EL (cell line): ENCODE data around the gene ETV1.
A peak's percentile ranks its signal among the peaks of the same experiment; 100 is the strongest.

Experiments
- DNase-seq: peaks from one replicate; pipeline ENCODE4 v3.0.0-alpha.2; 2016

Gene ETV1

DNA sequence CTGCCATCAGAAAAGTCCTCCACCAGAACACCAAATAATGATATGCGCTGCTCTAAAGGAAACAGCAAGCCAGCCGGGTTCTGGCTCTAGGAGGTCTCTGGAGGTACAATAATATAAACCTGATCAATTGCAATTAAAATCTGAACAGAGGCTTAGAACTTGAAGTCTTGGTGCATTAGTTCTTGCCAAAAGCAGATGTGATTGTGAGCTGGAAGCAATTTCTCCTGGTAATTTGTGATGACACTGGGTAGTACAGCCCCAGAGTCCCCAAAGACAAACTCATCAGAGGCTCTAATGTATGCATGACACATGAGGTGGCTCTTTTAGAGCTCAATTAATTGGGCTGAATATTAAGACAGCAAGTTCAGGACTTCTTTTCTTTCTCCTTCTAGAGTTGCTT, 3.3 kb downstream of the ETV1 start:
- no peak for DNase-seq

DNA sequence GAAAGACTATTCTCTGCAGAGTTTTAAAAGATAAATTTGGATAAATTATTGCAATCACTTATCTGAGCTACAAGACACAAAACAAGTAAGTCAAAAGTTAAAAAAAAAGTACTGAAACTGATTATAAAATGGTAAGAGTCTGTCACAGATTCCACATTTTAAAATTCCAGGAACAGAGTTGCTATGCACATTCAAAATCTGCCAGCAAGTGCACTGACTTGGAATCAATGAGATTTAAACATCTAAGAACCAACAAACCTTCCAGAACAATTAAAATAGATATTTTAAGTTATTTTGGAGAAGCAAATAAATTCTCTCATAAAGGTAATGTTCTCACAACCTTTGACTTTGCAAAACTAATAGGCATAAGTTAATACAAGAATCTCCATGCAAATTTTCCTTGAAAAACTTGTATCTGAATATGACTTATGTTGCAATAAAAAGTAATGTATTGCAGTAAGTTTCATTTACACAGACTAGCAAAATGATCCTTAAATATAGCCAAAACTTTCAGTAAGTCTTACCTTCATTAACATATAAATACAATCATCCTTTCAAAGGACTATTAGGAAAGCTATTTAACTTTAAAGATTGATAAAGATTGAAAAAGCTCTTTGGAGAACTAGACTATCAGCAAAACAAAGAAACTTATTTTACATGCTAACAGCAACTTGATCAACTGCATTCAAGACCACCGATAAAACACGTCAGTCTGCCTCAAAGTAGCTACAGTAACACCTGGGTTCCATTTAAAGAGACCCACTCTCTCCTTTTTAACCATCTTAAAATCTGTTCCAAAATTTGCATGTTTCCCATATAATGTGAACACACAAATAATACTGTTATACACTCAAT, 4.4 kb downstream of the ETV1 start:
- DNase-seq, result no peak

DNA sequence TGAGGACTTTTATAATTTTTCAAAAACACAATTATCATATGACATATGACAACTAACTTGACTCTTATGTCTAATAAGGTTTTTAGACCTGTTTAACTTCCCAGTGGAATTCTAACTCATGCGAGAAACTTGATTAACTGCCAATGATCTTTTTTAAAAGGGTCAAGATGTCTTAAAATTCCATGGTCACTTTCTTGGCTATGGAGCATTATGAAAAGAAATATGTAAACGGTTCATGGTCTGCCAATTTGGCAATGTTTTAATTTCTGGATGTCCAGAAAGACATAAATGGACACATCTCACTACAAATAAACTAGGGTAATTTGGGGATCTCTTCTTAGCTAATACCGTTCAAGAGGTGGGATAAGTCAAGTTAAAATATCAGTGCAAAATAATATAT, 5.4 kb downstream of the ETV1 start:
- no peak for DNase-seq

DNA sequence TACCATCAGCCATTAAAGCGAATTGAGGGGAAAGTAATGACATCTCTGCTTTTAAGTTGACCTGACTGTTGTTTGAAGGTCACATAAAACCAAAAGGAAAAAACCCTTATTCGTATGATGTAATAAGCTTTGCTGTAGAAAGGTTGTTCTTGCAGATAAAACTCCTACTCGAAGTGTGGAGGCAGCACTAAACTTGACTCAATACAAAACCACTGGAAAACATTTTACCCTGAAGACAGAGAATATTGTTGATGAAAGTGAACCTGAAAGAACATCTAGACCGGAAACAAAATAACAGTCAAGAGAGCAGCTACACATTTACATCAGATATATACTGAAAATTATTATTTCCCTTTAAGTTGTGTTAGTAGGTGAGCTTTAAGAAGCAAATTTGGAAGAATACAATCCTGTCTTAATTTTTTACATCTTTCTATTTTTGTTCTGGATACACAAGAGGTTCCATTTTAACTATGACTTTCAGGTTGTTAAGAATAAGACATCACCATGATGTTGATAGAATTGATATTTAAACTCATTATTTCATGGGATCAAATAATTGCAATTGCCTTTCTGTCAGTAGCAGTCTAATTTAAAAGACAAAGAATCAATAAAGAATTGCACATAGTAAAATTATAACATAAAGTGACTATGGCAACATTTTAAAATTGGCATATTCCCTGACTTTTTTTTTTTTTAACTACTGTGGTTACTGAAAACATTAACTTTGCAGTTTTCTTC, 6.4 kb downstream of the ETV1 start:
- no peak for DNase-seq

DNA sequence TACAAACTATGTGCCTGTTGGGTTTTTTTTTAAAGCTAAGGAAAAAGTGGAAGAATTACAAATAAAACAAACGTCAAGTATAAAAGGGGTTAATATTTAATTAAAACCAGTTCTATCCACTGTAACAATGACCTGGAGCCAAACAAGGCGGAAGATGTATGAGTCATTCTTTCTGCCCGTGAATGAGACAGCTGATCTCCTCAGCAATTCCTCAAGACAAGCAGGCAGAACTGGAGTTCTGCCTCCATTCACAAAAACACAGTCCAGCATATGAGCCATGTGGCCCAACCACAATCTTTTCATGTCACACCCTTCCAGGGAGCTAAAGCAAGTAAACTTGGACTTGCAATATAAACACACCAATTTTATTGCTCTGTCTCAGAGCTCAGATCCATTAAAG, 8.4 kb downstream of the ETV1 start:
- DNase-seq, result peak; percentile 87

DNA sequence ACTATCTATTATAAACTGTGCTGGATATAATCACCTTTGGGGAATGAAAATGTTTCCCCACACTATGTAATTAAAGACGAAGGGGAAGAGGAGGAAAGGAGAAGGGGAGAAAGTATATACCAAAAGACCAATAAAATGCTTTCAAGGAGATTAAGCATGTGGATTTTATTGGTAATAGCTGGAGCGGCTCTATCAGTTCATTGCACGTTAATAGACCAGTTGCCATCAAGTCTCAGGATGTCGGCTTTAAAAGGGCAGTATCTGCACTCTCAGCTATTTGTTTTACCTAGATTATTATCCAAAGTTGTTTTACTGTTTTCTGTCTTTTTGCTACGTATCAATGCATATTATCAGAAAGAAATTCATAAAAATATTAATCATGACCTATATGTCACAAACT, 9.0 kb downstream of the ETV1 start:
- DNase-seq, result no peak

DNA sequence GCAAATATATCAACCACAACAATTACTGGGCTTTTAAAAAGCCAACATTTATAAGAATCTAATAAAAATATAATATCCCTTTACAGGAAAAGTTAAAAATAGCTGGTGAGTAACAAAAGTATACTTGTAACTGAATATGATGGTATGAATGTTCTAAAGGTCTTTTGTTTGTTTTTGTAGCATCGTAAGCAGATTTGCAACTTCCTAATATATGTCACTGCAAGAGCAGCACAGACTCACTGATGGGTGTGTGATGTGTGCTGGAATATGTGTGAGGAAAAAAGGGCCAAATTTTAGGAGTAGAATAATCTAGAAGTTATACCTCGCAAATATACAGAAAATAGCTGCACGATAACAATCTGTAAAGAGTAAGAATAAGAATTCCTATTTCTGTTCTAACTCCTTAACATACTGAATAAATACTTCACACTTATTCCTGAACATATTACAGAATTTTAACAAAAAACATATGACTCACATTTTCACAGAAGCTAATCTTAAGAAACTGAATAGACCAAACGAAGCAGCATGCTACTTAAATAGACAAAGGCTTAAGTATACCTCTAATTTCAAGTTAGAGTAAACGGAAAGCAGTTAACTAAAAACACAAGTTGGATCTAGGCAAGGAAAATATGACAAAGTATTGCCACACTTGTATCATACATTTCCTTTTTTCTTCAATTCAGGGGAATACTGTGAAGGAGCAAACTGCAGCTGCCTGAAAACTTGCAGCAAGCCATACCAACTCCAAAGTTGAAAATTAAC, 9.6 kb downstream of the ETV1 start:
- peak; percentile 3 for DNase-seq

DNA sequence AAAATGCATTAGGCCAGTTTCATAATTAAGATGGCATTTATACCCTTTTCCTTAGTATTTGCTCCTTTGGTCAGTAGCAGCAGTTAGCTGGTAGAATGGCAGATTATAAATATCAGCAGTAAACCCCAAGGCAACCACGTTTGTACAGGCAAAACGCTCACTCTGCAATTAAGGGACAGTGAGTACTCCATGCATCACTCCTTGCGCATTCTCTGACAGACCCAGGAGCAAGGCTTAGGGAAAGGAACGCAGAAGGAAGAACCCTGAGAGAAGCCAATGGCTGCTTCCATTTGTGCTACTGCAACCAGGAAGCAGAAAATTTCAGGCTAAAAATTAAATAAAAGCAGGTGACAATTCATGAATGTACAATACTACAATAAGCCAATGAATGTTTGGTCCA, 12.9 kb downstream of the ETV1 start:
- DNase-seq, result no peak

DNA sequence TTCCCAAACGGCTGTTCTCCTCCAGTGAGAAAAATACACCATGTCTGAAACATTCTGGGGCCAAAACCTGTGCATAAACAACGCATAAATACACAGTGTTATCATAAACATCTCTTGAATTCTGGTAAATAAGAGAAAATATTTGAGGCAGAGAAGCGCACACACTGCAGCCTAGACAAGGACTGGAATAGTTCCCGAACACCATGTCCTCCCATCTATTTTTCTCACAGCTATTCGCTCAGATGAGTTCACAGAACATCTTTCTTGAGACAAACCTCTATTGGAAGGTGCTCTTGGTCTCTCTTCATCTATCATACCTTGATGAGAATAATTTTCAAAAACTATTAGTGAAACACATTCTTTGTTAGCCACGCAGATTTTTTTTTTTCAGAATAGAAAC, 24.4 kb downstream of the ETV1 start:
- DNase-seq, result no peak

DNA sequence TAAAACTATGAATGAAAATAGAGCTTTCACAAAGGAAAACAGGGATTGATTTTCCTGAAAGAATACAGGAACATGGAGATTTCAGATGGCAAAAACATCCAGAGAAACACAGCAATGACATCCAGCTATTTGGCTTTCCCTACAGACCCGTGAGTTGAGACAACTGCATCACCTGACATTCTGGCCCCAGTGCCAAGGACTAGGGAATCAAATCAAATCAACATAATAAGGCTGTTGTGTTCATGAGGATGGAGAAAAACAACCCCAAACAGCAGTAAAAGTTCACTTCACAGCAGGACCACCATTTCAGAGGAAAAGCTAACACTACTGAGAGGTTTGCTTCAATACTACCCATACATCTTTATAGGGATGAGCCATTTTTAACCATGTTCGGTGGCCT, 25.5 kb downstream of the ETV1 start:
- no peak for DNase-seq

DNA sequence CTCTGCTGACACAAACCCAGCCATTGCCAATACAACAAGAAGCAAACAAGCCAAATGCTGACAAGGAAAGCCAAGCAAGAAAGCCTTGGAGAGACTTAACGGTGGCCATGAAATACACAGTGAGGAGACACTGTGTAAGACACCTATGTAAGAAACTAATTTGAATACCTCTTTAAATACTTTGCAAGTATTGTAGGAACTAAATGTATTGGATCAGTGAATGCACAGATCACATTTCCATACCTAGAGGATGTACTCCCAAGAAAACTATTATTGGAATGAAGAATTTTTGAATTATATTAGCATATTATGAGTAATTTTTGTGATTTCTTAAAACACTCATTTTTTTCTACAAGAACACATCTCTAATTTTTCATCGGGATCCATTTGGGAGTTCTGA, 34.0 kb downstream of the ETV1 start:
- no peak for DNase-seq

DNA sequence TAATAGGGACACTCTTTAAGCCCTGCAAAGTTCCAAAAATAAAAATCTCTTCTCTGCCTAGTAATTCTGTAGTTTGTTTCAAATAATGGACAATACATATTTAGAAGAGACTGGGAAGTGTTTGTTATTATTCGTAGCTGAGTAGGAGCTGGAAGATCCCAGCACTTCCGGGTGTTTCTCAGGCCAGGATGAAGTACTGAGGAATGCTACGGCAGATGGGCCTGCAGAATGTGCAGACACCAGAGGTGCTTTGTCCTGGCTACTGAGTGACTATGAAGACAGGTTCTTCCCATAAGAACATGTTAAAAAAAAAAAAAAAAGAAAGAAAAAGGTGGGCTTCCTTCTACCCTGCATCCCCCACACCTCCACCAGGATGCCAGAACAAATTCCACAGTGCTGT, 36.1 kb downstream of the ETV1 start:
- DNase-seq, result no peak

DNA sequence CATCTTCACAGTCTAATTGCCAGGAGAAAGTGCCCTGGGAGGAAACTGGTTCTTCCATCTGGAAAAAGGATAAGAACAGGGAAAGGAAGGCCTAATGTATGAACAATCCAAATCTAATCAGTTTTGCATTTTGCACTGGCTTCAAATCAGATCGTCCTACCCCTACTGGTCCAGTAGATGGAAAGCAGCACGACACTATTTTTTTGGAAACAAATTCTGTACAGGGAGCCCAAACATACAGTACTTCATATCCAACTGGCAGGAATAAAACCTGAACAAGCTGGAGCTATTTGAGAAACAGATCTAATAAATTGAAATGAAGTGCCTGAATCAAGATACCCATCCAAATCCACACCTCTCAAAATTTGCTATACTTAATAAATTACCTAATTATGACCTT, 36.5 kb downstream of the ETV1 start:
- no peak for DNase-seq

DNA sequence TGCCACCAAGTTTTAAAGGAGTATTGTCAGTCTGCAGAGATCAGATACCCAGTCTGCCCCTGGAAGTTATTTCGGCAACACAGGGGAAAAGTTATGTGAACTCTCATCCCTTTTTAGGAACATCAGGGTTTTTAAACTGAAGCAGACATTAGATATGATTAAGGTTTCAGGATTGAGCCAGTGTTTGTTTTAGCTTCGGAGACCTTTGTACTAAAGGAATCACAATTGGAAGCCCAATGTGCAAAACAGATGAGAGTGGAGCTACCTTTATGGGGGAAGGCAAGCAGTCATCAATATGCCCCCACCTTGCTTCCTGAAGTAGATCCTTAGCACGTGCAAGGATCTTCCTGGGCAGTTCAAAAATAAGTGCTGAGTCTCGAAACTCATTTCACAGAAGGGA, 39.5 kb downstream of the ETV1 start:
- no peak for DNase-seq

DNA sequence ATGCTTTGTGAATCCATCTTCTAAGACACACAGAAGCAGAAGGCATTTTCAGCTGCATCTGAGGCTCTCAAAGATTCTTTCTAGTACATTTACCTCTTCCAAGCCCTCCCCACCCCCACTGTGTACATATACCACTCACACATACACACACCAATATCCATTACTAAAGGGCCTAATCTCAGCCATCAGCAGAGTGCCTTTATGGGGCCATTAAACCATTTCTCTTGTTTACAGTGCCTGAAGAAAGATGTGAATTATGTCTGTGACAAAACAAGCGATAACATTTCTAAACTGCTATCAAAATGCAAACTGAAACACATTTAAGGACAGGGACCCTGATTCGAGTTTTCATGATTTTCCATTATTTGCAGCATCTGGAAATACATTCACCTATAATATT, 40.0 kb downstream of the ETV1 start:
- no peak for DNase-seq

DNA sequence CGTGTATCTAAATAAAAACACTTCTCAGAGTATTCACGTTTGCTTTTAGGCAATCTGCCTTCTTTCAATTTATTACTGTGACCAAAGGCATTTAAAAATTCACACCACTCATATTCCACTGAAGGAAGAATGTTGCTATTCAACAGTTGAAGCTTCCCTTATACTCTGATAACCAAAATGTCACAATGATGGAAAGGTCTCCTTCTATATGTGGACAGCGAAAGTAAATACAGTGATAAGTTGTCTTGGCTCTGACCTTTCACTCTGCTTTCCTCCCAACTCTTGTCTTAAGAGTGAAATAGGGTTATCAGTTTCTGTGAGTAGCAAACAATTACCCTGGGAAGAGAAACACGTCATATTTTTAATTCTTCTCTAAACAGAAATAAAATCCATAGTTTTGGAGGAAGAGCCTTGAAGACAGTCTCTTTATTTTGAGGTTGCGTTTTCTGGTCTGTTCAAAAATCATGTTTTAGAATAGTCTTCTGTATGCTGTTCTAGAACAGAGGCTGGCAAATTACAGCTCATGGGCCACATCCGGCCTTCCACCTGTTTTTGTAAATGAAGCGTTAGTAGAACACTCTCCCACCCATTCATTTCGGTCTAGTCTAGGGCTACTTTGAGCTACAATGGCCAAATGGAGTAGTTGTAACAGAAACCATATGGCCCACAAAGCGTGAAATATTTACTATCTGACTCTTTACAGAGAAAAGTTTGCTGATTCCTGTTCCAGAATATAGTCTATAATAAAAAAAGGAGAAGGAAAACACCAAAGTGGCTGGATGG, 41.3 kb downstream of the ETV1 start:
- no peak for DNase-seq

DNA sequence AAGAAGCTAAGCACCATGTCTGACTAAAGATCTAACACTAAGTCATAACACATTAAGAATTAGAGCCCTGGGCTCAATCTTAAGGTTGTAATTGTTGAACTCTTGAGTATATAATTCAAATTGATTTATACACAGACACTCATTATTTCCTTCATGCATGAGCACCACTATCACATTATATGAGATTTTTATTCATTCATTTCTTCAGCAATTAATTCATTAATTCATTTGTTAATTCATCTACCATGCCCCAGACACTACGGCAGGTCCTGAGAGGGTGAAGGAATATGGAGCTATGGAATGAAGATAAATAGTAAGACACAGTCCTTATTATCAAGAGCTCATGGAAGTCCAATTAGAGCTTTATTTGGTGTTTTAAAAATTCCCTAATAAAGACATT, 41.9 kb downstream of the ETV1 start:
- no peak for DNase-seq

DNA sequence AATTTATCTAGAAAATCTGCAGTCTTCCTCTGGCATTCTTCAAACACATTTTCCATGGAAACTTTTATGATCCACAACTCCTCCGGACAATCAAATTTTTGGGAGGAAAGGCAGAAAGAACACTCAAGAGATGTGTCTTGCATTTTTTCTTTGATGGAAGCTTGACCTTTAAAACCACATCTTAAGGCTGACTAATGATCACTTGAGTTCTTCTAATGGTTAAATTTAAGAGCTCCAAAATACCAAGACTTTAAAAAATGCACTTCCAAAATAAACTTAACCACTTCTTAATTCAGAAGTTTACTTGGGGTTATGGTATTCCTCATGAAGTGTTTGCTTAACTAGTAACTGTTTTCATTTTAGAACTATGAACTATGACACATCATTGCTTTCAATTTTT, 43.3 kb downstream of the ETV1 start:
- peak; percentile 34 for DNase-seq

DNA sequence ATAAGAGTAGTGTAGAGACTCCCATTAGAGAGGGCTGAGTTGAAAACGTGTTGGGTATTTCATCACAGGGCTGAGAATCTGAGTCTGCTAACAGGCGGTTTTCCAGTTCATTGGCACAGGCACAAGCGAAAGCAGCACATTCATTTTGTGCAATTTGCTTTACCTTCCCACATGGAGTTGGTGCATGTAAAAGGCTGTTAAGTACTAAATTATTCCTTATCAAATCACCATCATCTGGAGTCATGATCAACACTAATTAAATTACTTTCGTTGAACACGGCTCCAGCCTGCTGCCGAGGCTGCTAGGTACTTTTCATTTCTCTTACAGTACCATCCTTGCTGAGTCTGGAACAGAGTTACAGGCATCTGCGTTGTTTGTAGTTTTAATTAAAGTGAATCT, 43.8 kb downstream of the ETV1 start:
- no peak for DNase-seq

DNA sequence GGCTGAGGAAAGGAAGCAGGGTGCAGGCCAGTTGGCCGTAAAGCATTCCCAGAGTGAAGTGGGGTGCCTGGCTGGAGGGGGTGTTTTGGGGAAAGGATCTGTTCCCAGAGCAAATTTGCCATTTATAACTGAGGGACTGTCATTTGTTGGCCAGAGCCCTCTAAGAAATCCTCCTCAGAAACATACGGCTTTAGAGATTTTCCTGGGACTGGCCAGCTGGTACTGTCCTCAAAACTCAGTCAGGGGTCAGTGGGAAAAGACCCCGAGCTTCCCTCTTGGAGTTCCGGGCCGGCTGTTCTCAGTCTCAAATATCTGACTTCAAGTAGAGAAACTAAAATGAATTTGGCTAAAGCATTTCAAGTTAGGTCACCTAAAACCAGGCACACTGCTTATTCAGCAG, 55.9 kb downstream of the ETV1 start:
- DNase-seq, result no peak

DNA sequence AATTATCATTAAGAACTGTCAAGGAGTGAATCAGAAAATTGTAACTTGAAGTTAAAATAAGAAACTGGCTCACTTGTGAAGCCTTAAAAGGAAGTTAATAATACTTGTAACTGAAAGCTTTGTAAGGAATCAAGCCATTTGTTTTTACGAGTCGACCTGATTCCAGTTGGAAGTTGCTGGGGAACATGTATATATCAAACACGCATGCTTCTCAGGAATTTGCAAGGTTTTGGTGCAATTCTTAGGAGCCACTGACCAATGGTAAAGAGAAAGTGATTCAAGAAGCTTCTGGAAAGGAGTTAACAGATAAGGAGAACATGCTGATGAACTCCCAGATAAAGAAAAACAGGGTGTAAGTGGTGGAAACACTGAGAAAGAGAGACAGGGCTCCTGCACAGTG, 56.4 kb downstream of the ETV1 start:
- DNase-seq, result no peak

DNA sequence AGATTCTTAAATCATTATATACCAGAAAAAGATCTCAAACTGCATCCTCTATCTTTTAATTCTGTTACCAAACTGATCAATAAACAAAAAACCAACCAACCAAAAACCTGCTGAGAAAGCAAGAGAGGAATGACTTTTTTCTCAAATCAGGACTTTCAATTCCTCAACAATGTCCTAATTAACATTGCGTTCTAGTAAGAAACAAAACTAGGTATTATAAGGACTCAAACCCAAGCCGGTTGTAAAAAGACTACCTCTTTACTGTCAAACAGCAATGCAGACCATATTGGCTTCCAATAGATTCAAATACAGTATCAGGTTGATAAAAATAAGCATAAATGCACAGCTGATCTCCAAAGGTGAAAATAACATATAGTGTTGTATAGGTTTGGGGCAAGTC, 57.3 kb downstream of the ETV1 start:
- DNase-seq, result no peak

DNA sequence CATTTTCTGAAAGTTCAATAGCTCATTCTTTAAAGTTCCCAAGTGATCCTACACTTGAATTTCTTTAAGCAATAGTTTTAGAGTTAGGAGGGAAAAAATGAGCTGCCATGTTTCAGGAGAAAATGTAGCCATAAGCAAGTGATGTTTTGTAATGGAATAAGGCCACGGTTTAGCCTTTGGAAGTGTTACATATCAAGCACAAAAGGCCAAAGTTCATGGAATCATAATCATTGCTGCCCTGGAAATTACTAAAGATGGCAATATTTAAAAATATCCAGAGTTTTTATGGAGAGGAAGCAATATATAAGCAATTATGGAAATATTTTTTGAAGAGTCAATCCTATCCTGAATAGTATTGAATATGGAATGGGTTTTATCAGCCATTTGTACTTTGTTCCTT, 68.4 kb downstream of the ETV1 start:
- no peak for DNase-seq
